Suprapubic skin (tissue), 4 donors: ENCODE data around the gene CREB5. TPM values are rescaled to one million over a fixed set of nuclear protein-coding genes. Genes with fewer than 3 reads are reported as not detected.

Experiments
- DNase-seq, 2 donors: peaks; one replicate each; pipeline ENCODE4 v3.0.0-alpha.2; 2019; ENCODE audit warnings: low spot score in 2 of 2
- H3K27ac ChIP-seq: fragments of 200-600 bp; sonication (generic); one replicate; pipeline ENCODE4 v1.5.1; 2019
- H3K27me3 ChIP-seq: fragments of 200-600 bp; sonication (generic); one replicate; pipeline ENCODE4 v1.5.1; 2019
- H3K36me3 ChIP-seq: fragments of 200-600 bp; sonication (generic); one replicate; pipeline ENCODE4 v1.5.1; 2019
- H3K4me1 ChIP-seq: fragments of 200-600 bp; sonication (generic); one replicate; pipeline ENCODE4 v1.5.1; 2019
- H3K4me3 ChIP-seq: fragments of 200-600 bp; sonication (generic); one replicate; pipeline ENCODE4 v1.5.1; 2019; ENCODE audit warnings: mild to moderate bottlenecking
- H3K9me3 ChIP-seq: fragments of 200-600 bp; sonication (generic); one replicate; pipeline ENCODE4 v1.5.1; 2019
- EP300 ChIP-seq: sonication (generic); formaldehyde crosslinking; IDR thresholded peaks from one replicate; pipeline ENCODE4 v1.6.1; 2017; ENCODE audit warnings: antibody characterized with exemption
- POLR2A ChIP-seq, 2 donors: fragments of 450-650 bp; IDR thresholded peaks; one replicate each; pipeline ENCODE4 v1.6.1; 2017; ENCODE audit warnings: antibody characterized with exemption in 2 of 2, mild to moderate bottlenecking in 2 of 2, moderate library complexity in 2 of 2
- POLR2AphosphoS5 ChIP-seq, 3 donors: sonication (generic); formaldehyde crosslinking; IDR thresholded peaks; one replicate each; pipeline ENCODE4 v1.6.1; 2017; ENCODE audit warnings: antibody characterized with exemption in 3 of 3
- WGBS: methylation state at CpG from one replicate; pipeline ENCODE4 v1.1.5; 2018; 5-methylcytosine and 5-hydroxymethylcytosine counted together
- total RNA-seq, 4 donors: library from RNA; depleted of rRNA; stranded (reverse); fragments of >200 nt; gene quantifications; one replicate each; pipeline ENCODE4 v1.1.0, GENCODE V29; 2016
- TF ChIP-seq, protein P1 (sequence below), 2 donors: fragments of 200-600 bp in 1 of 2; fragments of 450-650 bp in 1 of 2; sonication (generic) in 1 of 2; IDR thresholded peaks; one replicate each; pipeline ENCODE4 v1.5.1; 2016 to 2019; ENCODE audit warnings: antibody characterized with exemption in 2 of 2, mild to moderate bottlenecking in 1 of 2, moderate library complexity in 1 of 2

CREB5 gene
- total RNA-seq, 4 donors from 2014 or later: 6.2 to 12.1 (median 10.0) TPM

DNA sequence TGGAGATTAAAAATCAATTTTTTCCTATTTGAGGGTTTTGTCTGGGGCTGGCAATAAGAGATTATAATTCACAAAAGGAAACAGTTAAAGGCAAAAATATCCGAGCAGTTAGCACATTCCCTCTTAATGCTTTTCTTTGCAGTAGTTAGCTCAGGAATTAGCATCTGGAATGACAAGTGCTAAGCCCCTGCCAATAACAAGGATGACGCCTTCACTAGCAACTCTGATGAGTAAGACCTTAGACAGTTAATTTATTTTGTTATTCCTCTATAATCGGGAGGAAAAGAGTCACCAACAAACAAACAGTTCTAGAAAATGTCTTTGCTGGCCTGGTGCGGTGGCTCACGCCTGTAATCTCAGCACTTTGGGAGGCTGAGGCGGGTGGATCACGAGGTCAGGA, 394.5 kb downstream of the CREB5 start:
- no peaks in the 10 kb centered on the region for H3K36me3 ChIP-seq
- 70% methylated on average over 7 of the region's 7 CpGs for WGBS

DNA sequence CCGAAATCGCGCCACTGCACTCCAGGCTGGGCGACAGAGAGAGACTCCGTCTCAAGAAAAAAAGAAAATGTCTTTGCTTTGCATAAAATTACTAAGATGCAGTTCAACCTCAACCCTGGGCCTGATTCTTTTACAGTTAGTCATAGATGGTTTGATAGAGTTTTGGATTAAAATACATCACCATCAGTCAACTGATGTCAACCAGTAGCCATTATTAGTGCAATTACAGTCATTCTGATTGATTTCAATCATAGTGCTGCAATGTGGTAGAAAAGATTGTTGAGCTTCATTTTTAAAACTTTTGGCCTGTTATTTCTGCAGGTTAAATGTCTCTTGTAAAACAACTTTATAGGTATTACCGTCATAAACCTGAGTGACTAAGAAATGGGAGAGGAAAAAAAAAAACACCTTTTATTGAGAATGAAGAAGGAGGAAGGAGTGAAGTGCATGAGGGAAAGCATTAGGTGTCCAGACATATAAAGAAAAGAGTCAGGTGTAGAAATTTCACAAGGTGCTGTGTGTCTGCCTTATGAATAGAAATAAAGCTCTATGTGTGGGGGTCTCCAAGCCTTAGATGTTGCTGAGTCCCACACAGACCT, 395.2 kb downstream of the CREB5 start:
- H3K9me3 ChIP-seq: no peaks in the 10 kb centered on the region
- no peaks in the 10 kb centered on the region for H3K27me3 ChIP-seq
- no peak overlapping the region for H3K27ac ChIP-seq
- TF ChIP-seq, protein P1, sequence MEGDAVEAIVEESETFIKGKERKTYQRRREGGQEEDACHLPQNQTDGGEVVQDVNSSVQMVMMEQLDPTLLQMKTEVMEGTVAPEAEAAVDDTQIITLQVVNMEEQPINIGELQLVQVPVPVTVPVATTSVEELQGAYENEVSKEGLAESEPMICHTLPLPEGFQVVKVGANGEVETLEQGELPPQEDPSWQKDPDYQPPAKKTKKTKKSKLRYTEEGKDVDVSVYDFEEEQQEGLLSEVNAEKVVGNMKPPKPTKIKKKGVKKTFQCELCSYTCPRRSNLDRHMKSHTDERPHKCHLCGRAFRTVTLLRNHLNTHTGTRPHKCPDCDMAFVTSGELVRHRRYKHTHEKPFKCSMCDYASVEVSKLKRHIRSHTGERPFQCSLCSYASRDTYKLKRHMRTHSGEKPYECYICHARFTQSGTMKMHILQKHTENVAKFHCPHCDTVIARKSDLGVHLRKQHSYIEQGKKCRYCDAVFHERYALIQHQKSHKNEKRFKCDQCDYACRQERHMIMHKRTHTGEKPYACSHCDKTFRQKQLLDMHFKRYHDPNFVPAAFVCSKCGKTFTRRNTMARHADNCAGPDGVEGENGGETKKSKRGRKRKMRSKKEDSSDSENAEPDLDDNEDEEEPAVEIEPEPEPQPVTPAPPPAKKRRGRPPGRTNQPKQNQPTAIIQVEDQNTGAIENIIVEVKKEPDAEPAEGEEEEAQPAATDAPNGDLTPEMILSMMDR (IDR thresholded peaks at IDR 0.05): no peak
- TF ChIP-seq POLR2A (IDR thresholded peaks at IDR 0.05) (no peak), POLR2AphosphoS5 (IDR thresholded peaks at IDR 0.05) (no peak), EP300 (no peak)
- H3K4me1 ChIP-seq: no peaks in the 10 kb centered on the region
- DNase-seq: no peak
- no peaks in the 10 kb centered on the region for H3K36me3 ChIP-seq
- WGBS: 96% methylated on average over 6 of the region's 6 CpGs
- no peak overlapping the region for H3K4me3 ChIP-seq

More for the DNA sequence above, 394.5 kb downstream of the CREB5 start:
- H3K27ac ChIP-seq: no peak overlapping the region
- no peak overlapping the region for H3K4me3 ChIP-seq
- H3K27me3 ChIP-seq: no peaks in the 10 kb centered on the region
- H3K9me3 ChIP-seq: no peaks in the 10 kb centered on the region
- TF ChIP-seq POLR2A (IDR thresholded peaks at IDR 0.05): no peak
- no peaks in the 10 kb centered on the region for H3K4me1 ChIP-seq
- DNase-seq: no peak

DNA sequence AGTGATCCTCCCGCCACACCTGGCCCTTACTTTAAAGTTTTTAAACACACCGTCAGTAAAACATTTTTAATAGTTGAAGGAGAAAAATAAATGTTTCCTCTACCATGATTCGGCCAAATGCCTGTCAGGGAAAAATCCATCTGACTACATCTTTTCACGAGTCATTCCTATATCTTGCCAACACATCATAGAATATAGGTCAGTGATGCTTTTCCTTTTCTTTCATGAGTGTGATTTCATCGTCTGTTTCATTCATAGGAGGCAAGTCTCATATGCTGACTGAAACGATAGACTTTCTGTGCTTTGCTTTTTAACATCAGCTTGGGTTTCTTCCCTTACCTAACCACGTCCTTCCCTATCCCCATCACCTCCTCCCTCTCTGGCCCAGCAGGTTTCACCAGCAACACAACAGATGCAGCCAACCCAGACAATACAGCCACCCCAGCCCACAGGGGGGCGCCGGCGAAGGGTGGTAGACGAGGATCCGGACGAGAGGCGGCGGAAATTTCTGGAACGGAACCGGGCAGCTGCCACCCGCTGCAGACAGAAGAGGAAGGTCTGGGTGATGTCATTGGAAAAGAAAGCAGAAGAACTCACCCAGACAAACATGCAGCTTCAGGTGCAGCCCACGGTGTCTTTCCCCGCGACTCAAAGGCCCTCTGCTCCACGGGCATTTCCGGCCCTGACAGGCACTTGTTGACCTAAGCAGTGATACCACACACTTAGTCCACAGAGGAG, 396.6 kb downstream of the CREB5 start:
- 84% methylated on average over 23 of the region's 23 CpGs for WGBS
- H3K27me3 ChIP-seq: no peaks in the 10 kb centered on the region
- no peak for DNase-seq
- H3K27ac ChIP-seq: no peak overlapping the region
- no peaks in the 10 kb centered on the region for H3K36me3 ChIP-seq
- no peak overlapping the region for H3K4me3 ChIP-seq
- no peak for TF ChIP-seq POLR2A (IDR thresholded peaks at IDR 0.05)
- TF ChIP-seq EP300: no peak
- H3K4me1 ChIP-seq: no peaks in the 10 kb centered on the region
- H3K9me3 ChIP-seq: no peaks in the 10 kb centered on the region

DNA sequence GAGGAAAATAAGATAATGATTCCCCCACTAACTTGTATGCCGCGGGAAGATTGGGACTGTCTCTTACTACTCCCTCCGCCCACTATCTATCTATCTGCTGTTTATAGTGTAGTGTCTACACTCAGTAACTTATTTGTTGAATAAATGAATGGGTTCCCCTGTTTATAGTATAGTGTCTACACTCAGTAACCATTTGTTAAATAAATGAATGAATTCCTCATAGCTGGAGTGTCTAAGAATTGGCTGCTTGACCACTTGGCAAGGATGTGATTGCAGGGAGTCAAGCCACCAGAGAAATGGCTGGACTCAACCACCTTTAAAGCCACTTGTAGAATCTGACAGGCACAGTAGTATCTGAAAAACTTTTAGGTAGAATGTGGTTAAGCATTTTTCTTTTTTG, 398.7 kb downstream of the CREB5 start:
- H3K4me1 ChIP-seq: peaks cover 8% of the 10 kb centered on the region
- H3K36me3 ChIP-seq: no peaks in the 10 kb centered on the region
- no peak overlapping the region for H3K27ac ChIP-seq
- 93% methylated on average over 3 of the region's 3 CpGs for WGBS
- no peaks in the 10 kb centered on the region for H3K9me3 ChIP-seq
- no peaks in the 10 kb centered on the region for H3K27me3 ChIP-seq
- DNase-seq: no peak
- TF ChIP-seq POLR2AphosphoS5 (IDR thresholded peaks at IDR 0.05): no peak
- no peak for TF ChIP-seq EP300
- TF ChIP-seq, protein P1 (IDR thresholded peaks at IDR 0.05): no peak
- no peak overlapping the region for H3K4me3 ChIP-seq

DNA sequence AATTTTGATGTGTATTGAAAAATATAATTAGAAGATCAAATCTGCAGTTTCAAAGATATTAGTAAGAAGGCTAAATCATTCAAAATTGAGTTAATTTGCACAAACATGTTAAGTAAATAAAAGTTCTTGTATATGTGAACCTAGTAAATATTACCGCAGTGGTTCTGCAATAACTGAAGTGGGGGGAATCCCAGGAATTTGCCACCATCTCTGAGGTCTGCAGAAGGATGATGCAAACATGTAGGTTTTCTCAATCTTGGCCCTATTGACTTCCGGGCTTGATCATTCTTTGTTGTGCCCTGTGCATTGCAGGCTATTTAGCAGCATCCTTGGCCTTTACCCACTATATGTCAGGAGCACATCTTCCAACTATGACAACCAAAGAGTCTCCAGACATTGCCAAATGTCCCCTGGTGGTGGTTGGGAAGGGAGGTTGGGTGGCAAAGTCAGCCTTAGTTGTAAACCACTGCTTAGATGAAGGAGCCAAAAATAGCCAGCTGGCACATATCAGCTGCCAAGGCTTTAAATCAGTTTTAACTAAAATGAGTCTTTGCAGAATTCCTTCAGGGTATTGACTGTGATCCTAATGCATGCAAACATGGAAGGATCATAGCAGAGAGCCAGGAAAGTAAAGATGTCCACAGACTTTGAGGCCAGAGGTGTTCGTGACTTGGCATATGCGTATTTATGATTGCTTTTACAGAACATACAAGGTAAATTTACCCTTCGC, 399.5 kb downstream of the CREB5 start:
- Histone ChIP-seq H3K27me3 (no peaks in the 10 kb centered on the region), H3K4me1 (peaks cover 8% of the 10 kb centered on the region), H3K4me3 (no peak overlapping the region), H3K27ac (no peak overlapping the region), H3K9me3 (no peaks in the 10 kb centered on the region), H3K36me3 (no peaks in the 10 kb centered on the region)
- no peak for TF ChIP-seq EP300
- no peak for TF ChIP-seq POLR2A (IDR thresholded peaks at IDR 0.05)
- TF ChIP-seq POLR2AphosphoS5 (IDR thresholded peaks at IDR 0.05): no peak
- TF ChIP-seq, protein P1 (IDR thresholded peaks at IDR 0.05): no peak
- DNase-seq: no peak
- 87% methylated on average over 5 of the region's 5 CpGs for WGBS

DNA sequence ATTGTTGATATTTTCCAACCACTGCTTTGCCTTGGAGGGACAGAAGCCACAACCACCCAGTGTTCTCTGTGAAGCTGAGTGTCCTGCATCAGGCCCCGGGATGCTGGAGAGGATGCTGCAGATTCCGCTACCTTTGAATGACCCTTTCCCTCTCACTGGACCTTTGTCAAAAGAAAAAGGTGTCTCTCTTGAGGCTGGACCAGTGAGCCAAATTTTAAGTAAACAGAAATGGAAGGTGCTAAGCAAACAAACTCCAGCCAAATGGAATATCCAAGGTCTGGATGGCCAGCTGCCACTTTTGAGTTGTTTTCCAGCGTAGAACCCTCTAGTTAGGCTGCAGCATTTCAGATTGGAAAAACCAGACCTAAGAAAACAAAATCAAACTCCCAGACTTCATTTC, 400.3 kb downstream of the CREB5 start:
- 91% methylated on average over 3 of the region's 3 CpGs for WGBS
- TF ChIP-seq EP300 (no peak), POLR2AphosphoS5 (IDR thresholded peaks at IDR 0.05) (no peak), POLR2A (IDR thresholded peaks at IDR 0.05) (no peak)
- TF ChIP-seq, protein P1 (IDR thresholded peaks at IDR 0.05): no peak
- no peak overlapping the region for H3K27ac ChIP-seq
- no peaks in the 10 kb centered on the region for H3K36me3 ChIP-seq
- H3K9me3 ChIP-seq: no peaks in the 10 kb centered on the region
- H3K4me1 ChIP-seq: peaks cover 8% of the 10 kb centered on the region
- H3K4me3 ChIP-seq: no peak overlapping the region
- no peak for DNase-seq
- H3K27me3 ChIP-seq: no peaks in the 10 kb centered on the region
